Measurements from ENCODE around the gene P2RY6. TPM values are rescaled to one million over a fixed set of nuclear protein-coding genes. Genes with fewer than 3 reads are reported as not detected.

Gene P2RY6
- polyA plus RNA-seq, 1 donor (not counting 4 experiments of a cell fraction or from before 2014, with no cell fraction given): 0.04 TPM

- no peak overlapping the region for H3K4me2 ChIP-seq (ENCODE audit: control insufficient read depth, extremely low read depth, insufficient read depth, low read depth, low read length)
- no peak overlapping the region for H3K27ac ChIP-seq (ENCODE audit: control insufficient read depth, insufficient read depth, low read length)
- dilution Hi-C loops (cut with MboI; ENCODE audit: extremely low pct_ligation_motif_present, low sequenced_read_pairs): no loop called here
- no peaks in the 10 kb centered on the region for H4K20me1 ChIP-seq (ENCODE audit: control insufficient read depth, extremely low read depth, insufficient read depth, low read length)
- no peaks in the 10 kb centered on the region for H3K36me3 ChIP-seq (ENCODE audit: control insufficient read depth in 2 of 2, extremely low read depth in 1 of 2, insufficient read depth in 2 of 2, low read length in 2 of 2)
- H3K9me1 ChIP-seq (ENCODE audit: control insufficient read depth, extremely low read depth, insufficient read depth, low read length): no peaks in the 10 kb centered on the region
- DNase-seq (ENCODE audit: low read depth, low spot score) (no peak), FAIRE-seq (no peak)
- no peaks in the 10 kb centered on the region for H3K9me3 ChIP-seq (ENCODE audit: control insufficient read depth, low read depth, low read length)
- no peak overlapping the region for H3K9ac ChIP-seq (ENCODE audit: control insufficient read depth, extremely low read depth, insufficient read depth, low read length)
- no peak for TF ChIP-seq CTCF (optimal IDR thresholded peaks at IDR 0.05 in 1 of 3, IDR thresholded peaks at IDR 0.05 in 1 of 3, conservative IDR thresholded peaks at IDR 0.05 in 1 of 3; ENCODE audit: extremely low read depth in 1 of 3, insufficient read depth in 2 of 3, low read length in 3 of 3)
- H2AFZ ChIP-seq (ENCODE audit: control insufficient read depth, low read length): no peak overlapping the region
- peaks cover 22% of the 10 kb centered on the region for H3K4me1 ChIP-seq (ENCODE audit: control insufficient read depth, extremely low read depth, insufficient read depth, low read length)
- no peaks in the 10 kb centered on the region for H3K79me2 ChIP-seq (ENCODE audit: control insufficient read depth, insufficient read depth, low read length)
- no peak overlapping the region for H3K4me3 ChIP-seq (ENCODE audit: control insufficient read depth in 2 of 3, extremely low read depth in 1 of 3, insufficient read depth in 2 of 3, low read depth in 1 of 3, low read length in 3 of 3)
- peaks cover 38% of the 10 kb centered on the region for H3K27me3 ChIP-seq (ENCODE audit: control insufficient read depth, extremely low read depth, insufficient read depth, low read length)
These were observed 3.4 kb upstream of the P2RY6 start for GRCh38 chr11:73268671-73269271.

GRCh38 chr11:73269459-73270015 is 2.6 kb upstream of the P2RY6 start:
- no peak for FAIRE-seq

More at GRCh38 chr11:73269459-73270015, 2.6 kb upstream of the P2RY6 start:
- Histone ChIP-seq H3K9ac (ENCODE audit: control insufficient read depth, extremely low read depth, insufficient read depth, low read length) (no peak overlapping the region), H3K4me2 (ENCODE audit: control insufficient read depth, extremely low read depth, insufficient read depth, low read depth, low read length) (peak overlapping the region; percentile 7), H3K9me1 (ENCODE audit: control insufficient read depth, extremely low read depth, insufficient read depth, low read length) (no peaks in the 10 kb centered on the region), H3K27ac (ENCODE audit: control insufficient read depth, insufficient read depth, low read length) (no peak overlapping the region), H4K20me1 (ENCODE audit: control insufficient read depth, extremely low read depth, insufficient read depth, low read length) (no peaks in the 10 kb centered on the region), H3K36me3 (ENCODE audit: control insufficient read depth in 2 of 2, extremely low read depth in 1 of 2, insufficient read depth in 2 of 2, low read length in 2 of 2) (no peaks in the 10 kb centered on the region), H3K79me2 (ENCODE audit: control insufficient read depth, insufficient read depth, low read length) (no peaks in the 10 kb centered on the region), H3K9me3 (ENCODE audit: control insufficient read depth, low read depth, low read length) (no peaks in the 10 kb centered on the region), H2AFZ (ENCODE audit: control insufficient read depth, low read length) (no peak overlapping the region), H3K4me3 (ENCODE audit: control insufficient read depth in 2 of 3, extremely low read depth in 1 of 3, insufficient read depth in 2 of 3, low read depth in 1 of 3, low read length in 3 of 3) (no peak overlapping the region), H3K4me1 (ENCODE audit: control insufficient read depth, extremely low read depth, insufficient read depth, low read length) (peaks cover 22% of the 10 kb centered on the region), H3K27me3 (ENCODE audit: control insufficient read depth, extremely low read depth, insufficient read depth, low read length) (peaks cover 34% of the 10 kb centered on the region)
- dilution Hi-C loops (cut with MboI; ENCODE audit: extremely low pct_ligation_motif_present, low sequenced_read_pairs): no loop called here
- no peak for DNase-seq (ENCODE audit: low read depth, low spot score)
- no peak for TF ChIP-seq EZH2 (IDR thresholded peaks at IDR 0.05; ENCODE audit: low read length)
- no peak for TF ChIP-seq CTCF (optimal IDR thresholded peaks at IDR 0.05 in 1 of 3, IDR thresholded peaks at IDR 0.05 in 1 of 3, conservative IDR thresholded peaks at IDR 0.05 in 1 of 3; ENCODE audit: extremely low read depth in 1 of 3, insufficient read depth in 2 of 3, low read length in 3 of 3)

Measured in keratinocyte (primary cell).